Measurements from ENCODE around the gene PSME3IP1.

Gene PSME3IP1

DNA sequence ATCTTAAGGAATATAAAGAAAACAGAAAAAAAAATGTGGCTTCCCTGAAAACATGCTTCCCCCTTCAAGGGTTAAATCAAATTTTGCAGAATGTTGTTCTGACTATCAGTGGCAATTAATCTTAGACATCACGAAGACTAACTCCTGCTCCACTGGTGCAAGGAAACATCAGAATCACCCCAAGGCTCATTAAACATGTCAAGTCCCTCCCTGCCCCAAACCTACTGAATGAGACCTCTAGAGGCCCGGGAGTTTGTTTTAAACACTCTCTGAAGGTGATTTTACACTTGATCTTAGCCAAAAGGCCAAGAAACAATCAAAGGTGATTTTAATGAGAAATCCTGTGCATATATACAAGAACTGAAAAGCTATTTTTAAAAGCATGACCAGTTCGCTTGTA, 18.3 kb downstream of the PSME3IP1 start:
- no peak for DNase-seq (ENCODE audit: low read depth)

DNA sequence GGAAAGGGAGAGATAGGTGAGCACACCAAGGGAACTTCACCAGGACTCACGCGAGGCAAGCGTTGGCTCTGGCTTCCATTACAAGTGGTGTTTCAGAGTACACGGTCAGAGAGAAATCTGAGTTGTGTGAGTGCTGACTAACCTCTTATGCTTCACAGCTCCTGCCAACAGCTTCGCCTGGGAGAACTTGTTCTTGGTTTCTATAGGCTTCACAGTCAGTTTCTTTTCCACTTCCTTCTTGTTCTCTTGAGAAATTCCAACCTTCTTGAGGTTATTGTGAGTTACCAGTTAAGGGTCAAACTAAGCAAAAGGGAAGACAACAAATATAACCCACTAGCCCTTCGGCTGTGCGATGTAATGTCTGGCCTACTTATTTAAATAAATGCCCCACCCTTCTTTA, 18.9 kb downstream of the PSME3IP1 start:
- DNase-seq (ENCODE audit: low read depth), result no peak

DNA sequence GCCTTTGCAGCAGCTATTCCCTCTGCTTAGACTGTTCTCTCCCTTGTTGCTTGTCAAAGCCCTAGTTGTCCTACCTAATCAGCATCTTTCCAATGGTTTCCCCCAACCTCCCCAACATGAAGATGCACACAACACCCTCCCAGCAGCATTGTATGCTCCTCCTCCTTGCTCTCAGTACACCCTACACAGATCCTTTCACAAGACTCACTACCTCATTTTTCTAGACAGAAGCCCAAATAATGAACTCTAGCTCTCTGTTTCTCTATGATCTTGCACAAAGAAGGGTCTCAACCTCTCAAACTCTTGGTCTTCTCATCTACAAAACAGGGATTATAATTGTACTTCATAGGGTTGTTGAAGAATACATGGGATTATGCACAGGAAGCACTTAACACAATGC, 19.4 kb downstream of the PSME3IP1 start:
- DNase-seq (ENCODE audit: low read depth), result no peak

DNA sequence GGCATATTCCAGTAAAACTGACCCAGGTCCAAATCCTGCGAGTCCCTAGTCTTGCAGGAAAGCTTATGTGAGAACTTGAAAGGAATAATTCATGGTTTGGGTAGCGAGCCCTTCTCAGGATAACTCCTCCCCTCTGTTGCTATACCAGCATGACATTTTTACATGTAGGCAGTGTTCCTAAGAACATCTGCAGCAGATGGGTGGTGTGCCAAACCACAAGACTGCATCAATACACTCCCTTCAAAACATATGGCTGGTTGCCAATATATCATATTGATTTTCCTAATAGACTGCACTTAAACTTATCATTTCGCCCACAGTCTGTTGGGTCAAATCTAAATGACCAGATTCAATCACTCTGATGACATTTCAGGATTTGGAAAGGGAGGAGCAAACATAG, 19.9 kb downstream of the PSME3IP1 start:
- no peak for DNase-seq (ENCODE audit: low read depth)

DNA sequence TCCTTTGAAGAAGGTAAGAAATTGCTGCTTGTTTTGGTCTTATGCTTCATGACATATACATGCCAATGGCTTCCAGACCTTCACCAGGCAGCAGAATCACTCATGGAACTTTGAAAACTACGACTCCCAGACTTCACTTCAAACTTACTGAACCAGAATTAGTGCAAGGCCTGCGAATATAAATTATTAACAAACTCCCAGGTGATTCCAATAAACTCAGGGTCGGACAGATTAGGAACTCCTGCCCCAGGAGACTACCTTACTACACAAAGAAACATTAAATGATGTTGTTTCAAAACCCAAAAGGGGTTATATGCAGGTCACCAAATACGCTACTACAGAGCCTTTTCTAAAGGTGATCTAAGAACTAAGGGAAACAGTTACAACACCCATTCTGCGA, 20.4 kb downstream of the PSME3IP1 start:
- DNase-seq (ENCODE audit: low read depth), result no peak

DNA sequence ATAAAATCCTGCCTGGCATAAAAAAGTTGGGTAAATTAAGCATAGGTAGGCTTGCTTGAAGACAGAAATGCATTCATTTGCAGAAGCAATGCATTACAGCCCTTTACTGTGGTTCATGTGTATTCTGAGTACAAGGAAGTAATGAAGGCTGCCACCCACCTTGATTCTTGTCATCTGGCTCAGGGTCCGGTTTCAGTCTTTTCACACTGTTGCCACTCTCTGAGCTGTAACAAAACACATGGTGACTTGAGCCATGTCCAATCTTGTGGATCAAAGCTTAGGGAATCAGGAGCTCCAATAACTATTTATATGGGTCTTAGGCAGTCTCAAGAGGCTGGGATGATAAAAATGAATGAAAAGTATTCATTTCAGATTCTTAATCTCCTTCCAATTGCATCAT, 22.0 kb downstream of the PSME3IP1 start:
- no peak for DNase-seq (ENCODE audit: low read depth)

DNA sequence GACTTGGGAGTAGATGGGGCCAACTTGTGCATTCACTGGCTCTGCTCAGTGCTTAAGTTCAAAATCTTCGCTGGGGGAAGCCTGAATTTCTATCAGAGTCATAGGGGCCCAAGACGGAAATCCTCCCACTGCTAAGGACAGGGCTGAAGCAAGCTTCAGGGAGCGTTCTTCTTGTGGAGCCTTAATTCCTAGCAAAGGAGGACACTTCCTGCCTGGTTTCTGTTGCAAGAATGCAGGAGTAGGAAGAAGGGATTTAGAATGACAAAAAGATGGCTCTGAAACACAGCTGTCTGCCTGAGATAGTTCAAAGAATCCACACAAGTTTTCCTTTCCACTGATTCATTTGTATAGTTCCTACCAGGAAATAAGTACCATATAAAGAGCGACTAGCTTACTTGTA, 26.4 kb downstream of the PSME3IP1 start:
- DNase-seq (ENCODE audit: low read depth), result no peak

DNA sequence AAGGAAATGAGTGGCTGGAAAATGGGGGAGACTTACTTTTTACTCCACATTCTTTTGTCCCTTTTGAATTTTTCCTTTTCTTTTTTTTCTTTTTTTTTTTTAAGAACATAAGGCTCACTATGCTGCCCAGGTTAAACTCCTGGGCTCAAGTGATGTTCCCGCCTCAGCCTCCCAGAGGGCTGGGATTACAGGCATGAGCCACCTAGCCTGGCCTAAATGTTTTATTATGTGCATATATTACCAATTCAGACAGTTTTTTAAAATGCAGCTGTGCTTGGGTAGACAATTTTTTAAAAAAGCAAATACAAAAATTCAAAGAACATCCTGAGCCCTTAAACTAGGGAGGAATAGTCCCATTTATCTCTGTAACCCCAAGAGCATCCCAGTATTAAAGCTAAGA, 28.3 kb downstream of the PSME3IP1 start:
- DNase-seq (ENCODE audit: low read depth), result no peak

DNA sequence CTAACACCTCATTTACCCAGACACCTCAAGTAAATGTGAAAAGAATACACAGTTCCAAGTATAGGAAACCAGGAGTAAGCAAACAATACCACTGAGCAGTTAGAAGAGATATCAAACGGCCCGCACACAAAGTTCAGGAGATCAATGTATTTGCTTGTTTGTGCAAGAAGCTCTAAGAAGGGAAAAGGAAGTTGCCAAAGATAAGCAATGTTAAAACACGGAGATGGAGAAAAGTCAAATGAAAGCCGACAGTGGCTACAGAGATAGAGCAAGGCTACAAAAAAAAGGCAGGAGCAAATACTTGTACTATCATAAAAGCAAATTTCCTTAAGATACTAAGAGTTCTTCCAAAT, 29.5 kb downstream of the PSME3IP1 start:
- DNase-seq (ENCODE audit: low read depth), result no peak

DNA sequence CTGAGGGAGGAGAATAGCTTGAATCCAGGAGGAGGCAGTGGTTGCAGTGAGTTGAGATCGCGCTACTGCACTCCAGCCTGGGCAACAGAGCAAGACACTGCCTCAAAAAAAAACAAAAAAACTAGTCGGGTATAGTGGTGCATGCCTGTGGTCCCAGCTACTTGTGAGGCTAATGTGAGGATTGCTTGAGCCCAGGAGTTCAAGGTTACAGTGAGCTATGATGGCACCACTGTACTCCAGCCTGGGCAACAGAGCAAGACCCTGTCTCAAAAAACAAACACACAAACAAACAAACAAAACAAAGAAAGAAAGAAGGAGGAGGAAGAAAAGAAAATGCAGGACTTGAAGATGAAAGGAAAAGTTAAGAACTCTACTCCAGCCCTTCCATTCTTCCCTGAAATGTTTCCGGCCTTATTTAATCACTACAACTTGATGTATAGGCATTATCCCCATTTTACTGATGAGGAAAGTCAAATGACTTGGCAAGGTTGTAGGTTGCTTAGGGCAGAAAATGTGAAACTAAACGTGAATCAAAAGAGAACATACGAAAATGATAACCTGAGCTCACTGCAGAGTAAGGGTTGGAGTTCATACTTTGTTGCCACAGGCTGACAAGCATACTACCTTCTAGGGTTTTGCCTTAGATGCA, 30.0 kb downstream of the PSME3IP1 start:
- DNase-seq (ENCODE audit: low read depth), result no peak

DNA sequence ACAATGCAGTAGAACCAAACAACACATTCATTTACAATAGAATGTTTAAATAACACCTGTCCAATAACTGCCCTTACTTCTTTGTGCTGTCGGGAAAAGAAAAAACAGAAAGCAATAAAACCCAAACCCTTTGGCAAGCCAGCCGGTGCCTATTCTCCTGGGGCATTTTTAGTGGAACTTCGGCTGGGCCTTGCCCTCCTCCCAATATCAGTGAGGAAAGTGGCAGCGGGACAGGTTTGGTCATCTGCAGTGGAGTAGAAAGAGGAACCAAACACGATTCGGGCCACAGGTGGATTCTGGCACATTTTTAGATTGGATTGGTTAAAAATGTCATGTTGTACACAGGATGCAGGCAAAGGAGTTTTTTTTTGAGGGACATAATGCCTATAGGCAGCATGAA, 32.0 kb downstream of the PSME3IP1 start:
- DNase-seq (ENCODE audit: low read depth), result no peak

DNA sequence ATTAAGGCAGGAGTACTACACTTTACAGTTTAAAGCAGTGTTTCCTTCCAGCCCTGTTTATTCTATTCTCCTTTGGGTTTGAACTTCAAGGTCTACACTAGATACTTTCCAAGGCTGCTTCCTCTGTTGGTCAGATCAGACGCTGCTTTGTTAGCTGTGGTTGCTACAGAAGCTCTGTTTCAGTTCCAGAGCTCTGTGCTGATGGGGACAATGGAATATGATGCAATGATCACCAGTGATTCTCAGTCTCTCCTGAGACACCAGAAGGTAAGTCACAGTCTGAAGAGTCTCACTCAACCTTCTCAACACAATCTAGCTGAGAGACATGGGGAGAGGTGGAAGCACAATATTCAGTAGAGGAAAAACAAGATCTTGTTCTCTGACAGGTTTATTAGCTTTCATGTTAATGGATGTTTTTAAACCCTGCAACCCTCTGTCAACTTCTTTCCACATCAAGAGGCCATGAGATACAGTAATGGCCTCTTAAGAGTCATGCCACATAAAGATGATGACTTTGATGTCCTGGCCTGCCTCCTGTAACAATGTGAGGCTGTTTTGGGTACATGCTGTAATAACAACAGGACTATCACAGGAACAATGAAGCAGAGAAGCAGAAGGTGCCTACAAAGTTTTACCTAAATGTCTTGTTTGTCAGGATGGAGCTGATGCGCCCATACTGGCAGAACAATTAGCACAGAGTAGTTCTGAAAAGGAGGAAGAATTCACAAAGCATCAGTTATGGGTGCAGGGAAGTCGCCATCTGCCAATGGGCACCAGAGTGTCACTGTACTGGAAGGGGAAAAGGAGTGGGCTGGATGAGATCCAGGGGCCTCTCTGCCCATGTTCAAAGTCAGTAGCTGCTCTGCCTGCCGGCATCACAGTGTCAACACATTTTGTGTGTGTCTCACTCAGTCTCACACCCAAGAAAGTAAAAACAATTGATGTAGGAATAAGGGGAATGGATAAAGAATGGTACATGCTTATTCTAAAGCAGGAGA, 33.4 kb downstream of the PSME3IP1 start:
- DNase-seq (ENCODE audit: low read depth), result no peak

DNA sequence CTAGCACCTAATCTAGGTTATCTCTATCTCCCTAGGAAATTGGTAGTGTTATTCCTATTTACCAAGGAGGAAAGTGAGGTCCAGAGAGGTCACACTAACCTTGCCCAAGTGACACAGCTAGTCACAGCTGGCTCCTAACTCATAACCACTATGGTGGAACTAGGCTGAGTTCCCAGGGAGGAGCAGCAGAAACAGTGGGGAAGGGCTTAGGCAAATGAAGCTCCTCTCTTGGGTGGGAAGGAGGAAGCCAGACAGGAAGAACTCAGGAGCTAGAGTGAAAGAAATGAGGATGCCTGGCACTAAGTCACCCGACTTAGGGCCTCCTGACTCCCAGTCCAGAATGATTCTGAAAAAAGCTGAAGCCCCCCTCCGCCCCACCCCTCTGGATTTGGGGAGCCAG, 34.5 kb downstream of the PSME3IP1 start:
- no peak for DNase-seq (ENCODE audit: low read depth)

DNA sequence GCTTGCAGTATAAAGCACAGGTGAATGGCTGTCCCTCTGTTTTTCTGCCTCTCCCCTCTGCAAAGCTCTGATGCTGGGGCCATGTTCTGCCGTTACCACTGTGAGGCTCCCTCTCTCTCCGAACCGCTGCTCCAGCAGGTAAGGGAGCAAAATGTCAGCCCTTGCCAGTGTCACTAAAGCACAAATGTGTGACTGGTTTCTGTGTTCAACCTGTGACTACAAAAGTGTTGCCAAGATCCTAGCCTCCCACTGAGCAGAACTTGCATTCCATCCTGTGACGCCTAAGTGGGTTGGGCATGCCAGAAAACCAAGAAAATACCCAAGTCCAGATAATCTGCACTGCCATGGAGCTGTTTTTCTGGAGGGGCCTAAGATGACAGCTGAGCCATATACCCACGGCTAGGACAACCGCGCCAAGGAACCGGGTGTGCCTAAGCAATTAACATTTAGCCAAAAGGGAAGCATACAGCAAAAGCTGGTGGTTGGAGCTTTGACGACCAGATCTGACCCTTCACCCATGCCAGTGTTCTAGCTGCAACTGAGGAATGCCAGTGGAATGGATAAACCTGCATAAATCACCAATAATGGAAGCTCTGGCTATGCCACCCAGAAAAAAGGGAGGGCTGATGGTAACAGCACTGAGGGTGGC, 35.0 kb downstream of the PSME3IP1 start:
- DNase-seq (ENCODE audit: low read depth), result no peak

DNA sequence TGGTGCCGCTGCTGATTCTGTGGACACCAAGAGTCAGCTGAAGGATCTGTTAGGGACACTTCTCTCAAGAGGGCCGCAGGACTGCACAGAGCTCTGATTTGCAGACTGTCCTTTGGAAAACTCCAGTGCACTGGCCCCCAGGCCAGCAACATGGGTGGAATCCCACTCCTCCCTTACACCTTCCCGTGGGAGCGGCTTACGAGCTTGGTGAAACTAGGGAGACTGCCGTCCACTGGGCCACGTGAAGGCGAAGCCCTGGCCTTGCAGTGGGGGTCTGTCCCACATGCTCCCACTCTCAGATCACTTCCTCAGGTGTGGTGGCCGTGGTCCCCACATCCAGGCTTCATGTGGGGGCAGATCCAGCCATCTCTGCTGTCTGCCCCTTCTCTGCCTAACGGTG, 36.4 kb downstream of the PSME3IP1 start:
- DNase-seq (ENCODE audit: low read depth), result no peak

DNA sequence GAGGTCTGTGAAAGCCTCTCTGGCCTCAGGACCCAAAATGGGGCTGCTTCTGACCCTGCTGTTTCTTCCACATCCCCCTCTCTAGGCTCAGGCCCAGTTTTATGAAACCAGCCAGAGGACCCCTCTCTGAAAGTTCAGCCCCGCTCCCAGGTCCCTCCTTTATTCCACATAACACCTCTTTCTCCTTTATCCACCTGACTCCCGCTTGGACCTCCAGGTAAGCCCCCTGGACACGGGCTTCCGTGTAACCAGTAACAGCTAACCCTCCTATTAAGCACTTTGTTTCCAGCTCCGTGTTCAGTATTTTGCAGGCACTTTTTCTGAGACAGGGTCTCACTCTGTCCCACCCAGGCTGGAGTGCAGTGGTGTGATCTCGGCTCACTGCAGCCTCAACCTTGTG, 37.4 kb downstream of the PSME3IP1 start:
- no peak for DNase-seq (ENCODE audit: low read depth)

DNA sequence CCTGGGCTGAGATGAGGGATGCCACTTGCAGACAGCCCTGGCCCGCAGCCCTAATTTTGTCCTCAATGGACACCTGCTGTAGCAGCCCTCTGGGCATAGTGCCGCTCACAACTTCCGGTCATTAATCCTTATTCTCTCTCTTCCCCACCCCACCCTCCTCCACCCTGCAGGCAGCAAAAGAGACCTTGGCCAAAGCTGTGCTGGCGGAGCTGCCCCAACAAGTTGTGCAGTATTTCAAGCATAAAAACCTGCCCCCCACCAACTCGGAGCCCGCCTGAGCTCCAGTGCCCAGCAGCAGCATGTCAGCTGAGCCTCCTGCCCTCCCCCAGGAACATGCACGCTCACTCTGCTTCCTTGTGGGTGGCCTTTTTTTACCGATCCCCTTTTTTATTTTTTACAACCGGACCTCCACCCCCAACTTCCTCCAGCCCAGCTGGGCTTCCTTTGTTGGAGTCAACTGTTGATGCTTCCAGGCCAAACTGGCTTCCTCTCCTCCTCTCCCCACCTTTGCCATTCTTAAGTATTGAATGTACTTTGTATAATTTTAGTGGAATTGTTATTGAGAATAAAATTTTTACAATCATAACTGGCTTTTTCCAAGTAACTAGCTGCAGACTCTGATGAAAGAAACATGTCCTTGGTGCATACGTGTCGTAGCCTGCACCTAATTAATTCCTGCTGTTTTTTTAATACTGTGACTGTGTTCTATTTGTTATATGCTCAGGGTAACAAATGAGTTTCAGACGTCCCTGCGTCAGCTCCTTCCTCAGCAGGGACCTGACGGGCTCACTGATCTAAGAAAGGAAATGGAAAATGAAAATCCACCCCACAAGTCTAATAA, 38.2 kb downstream of the PSME3IP1 start:
- DNase-seq (ENCODE audit: low read depth), result no peak

DNA sequence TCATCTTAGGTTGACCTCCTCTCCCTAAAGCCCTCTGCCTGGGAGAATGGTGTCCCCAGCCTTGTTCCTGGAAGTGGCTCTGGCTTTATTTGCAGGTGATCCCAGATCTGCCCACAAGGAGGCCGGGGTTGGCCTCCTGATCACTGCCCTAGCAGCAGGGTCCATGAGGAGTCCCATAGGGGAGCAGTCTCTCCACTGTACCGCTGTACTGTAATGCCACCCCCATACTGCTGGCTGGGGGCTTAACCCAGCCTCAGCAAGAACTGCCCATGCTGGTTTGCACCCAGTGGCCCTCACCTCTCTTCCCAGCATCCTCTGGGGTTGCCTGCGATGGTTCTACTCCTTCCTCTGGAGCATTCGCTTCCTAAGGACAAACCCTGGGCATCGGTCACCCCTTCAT, 39.1 kb downstream of the PSME3IP1 start:
- no peak for DNase-seq (ENCODE audit: low read depth)

DNA sequence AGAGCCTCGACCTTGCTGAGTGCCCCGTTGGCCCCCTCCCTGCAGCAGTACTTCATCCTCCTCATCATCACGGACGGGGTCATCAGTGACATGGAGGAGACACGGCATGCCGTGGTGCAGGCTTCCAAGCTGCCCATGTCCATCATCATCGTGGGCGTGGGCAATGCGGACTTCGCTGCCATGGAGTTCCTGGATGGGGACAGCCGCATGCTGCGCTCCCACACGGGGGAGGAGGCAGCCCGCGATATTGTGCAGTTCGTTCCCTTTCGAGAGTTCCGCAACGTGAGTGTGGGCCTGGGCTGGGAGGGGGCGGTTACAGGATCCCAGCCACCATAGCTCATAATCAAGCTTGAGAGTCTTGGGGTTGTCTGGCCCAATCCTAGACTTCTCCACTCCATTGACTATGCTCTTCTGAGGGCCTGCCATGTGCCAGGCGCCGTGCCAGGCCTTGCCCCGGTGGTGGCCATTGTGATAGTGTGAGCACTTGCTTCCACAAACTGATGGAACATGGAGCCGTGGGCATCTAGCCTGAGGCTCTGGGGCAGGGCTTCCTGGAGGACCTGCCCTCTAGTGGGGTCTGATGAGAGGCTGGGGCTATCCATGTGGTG, 39.7 kb downstream of the PSME3IP1 start:
- DNase-seq (ENCODE audit: low read depth), result no peak

DNA sequence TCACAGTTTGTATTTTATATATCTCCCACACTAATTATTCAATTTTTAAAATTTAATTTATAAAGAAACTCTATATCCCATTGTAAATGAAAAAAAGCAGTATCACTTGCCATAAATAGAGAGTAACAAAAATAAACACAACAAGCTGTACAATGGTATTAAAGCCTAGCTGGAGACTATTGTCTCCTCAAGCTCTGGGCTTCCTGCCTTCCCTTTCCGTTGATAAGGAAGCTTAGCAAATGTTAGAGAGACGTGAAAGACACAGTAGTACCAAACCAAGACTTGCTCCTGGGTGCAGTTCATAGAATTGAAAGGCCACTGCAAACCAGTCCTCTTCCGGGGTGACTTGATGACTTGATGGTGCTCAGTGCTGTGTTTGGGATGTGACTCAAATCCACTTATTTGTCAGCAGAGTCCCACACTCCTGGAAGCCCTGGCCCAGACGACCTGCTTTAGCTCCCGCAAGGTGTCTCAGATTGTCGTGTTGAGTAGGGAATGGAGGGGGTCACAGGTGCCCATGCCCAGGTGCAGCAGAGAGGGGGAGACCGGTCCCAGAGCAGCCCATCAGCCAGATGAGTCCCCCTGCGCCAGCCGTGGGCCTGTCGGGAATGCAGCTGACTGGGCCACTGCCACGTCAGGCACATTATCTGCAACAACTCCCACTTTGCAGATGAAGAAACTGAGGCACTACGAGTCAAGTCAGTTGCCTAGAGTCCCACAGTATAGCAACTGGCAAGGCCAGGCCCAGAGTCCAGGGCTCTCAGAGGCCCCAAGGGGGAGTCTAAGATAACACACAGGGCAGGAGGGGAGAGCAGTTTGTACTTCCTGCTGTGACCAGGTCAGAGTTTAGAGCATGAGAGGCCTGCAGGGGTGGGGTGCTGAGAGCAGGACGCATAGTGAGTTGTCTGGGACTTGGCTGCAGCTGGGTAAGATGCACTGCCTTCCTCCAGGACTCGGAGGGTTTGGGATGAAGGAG, 40.5 kb downstream of the PSME3IP1 start:
- no peak for DNase-seq (ENCODE audit: low read depth)

DNA sequence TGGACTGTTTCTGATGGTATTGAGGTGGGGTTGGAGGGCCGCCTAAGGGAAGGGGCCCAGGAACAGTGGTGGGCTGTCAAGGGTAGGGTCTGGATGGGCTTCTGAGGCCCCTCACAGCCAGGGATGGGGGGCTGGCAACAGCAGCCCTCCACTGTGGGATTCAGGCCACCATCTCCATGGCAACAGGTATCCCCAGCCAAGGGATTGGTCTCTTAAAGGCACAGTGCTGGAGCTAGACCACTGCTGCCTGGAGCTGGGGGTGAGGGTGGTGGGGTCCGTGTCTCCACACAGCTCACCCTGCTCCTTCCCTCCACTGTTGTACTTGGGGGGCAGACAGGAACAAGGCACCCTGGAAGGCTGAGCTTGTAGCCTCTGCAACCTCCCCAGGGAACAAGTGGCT, 41.8 kb downstream of the PSME3IP1 start:
- no peak for DNase-seq (ENCODE audit: low read depth)

Data from stimulated activated CD8-positive, alpha-beta memory T cell treated with anti-CD3 and anti-CD28 coated beads, Interleukin-12 subunit alpha, Interleukin-12 subunit beta, amount 100 ng/mL, for 1 hour (primary cell).